ENCODE measurements around the gene ADCK1.

DNA sequence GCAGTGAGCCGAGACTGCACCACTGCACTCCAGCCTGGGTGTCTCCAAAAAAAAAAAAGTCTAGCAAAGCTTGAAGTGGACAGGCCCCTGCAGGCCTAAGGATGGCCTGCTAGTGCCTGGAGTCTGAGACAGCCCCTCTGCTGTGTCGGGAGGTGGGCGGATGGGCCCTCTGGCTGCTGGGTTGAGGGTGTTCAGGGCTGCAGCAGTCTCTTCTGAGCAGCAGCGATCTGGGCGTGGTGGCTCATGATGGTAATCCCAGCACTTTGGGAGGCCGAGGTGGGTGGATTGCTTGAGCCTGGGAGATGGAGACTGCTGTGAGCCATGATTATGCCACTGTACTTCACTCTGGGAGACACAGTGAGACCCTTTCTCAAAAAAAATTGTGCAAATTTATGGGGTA, 57.0 kb downstream of the ADCK1 start:
- TF ChIP-seq POLR2AphosphoS5 (IDR thresholded peaks at IDR 0.05) (no peak), POLR2A (IDR thresholded peaks at IDR 0.05) (no peak)
